Stimulated activated CD4-positive, alpha-beta T cell treated with anti-CD3 and anti-CD28 coated beads, Interleukin-4, amount 100 ng/mL, for 24 hours (primary cell): Measurements from ENCODE around the gene KIAA0753.
A peak's percentile ranks its signal among the peaks of the same experiment; 100 is the strongest.

Source experiments
- DNase-seq: peaks from one replicate; pipeline ENCODE4 v3.0.0-alpha.2; 2020

KIAA0753 gene

GRCh38 chr17:6640536-6641246 is at the start of gene KIAA0753, which contains the start of gene TXNDC17:
KIAA0753 (minus strand) TSS chr17:6640711; CDS start chr17:6635103, 5,608 bp downstream.
TXNDC17 (plus strand) TSS chr17:6641060; CDS start chr17:6641083, 23 bp downstream.
- peak; percentile 93 for DNase-seq

- DNase-seq, result no peak
Observed at GRCh38 chr17:6688944-6689343, 48.4 kb upstream of the KIAA0753 start.

DNA sequence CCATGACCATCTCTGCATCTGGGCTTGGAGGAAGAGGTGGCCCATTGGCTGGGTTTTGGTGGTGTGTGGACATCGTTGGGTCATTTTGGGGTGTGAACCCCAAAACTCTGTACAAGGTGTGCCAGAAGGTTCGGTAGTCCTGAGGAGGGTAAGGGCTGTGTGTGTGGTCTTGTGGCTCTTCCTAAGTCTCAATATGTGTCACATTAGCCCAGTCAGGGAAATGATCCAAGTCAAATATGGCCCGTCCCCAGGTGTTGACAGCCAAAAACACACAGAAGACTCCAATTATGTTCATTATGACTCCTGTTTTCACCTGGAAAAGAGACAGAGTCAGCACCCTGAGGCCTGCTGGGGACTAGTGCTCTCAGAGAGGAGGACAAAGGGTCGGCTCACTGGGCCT is 45.5 kb upstream of the KIAA0753 start:
- DNase-seq, result no peak

- no peak for DNase-seq
Observed at GRCh38 chr17:6684881-6685767, 44.6 kb upstream of the KIAA0753 start.

DNA sequence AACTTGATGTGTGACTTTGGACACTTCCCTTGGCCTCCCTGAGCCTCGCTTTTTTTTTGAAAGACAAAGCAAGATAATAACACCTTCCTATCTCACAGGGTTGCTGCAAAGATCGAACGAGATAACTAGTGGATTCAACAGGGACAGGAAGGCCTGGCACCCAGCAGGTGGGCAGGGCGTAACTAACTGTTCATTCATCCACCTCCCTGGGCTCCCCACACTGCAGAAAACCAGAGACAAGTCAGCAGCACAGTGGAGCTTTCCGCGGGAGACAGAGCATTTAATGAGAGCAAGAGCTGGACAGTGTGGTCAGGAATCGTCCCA is 43.9 kb upstream of the KIAA0753 start:
- DNase-seq, result no peak

GRCh38 chr17:6683730-6684459 is 43.4 kb upstream of the KIAA0753 start:
- DNase-seq, result no peak

GRCh38 chr17:6683081-6683684 is 42.7 kb upstream of the KIAA0753 start:
- DNase-seq, result no peak

DNA sequence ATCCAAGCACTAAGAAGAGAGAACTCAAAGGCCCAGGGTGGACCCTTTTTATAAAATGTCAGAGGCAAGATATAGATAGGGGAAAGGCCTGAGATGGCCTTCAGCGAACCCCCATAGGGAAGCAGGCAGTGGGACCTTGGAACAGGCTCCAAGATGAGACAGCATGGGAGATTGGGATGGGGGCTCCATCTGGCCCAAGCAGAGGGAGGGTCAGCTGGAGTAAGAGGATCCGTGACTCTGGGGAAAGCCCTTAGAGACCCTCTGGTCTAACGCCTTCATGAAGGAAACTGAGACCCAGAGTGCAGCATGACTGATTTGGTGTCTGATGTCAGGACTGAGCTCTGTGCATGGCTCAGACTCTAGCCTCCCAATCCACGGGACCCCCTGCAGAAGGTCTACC is 41.8 kb upstream of the KIAA0753 start:
- DNase-seq, result no peak

DNA sequence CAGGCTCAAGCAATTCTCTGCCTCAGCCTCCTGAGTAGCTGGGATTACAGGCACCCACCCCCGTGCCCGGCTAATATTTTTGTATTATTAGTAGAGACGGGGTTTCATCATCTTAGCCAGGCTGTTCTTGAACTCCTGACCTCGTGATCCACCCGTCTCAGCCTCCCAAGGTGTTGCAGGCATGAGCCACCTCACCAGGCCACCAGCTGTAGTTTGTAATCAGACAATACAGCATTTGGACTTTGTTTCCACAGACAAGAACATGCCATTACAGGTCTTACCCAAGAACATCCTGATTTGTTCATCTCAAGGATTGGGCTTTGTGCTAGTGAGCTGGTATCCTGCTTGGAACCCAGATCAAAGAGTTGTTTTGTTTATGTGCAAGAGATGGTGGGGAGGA is 41.2 kb upstream of the KIAA0753 start:
- no peak for DNase-seq

- DNase-seq, result no peak
Observed at GRCh38 chr17:6681176-6681575, 40.7 kb upstream of the KIAA0753 start.

DNA sequence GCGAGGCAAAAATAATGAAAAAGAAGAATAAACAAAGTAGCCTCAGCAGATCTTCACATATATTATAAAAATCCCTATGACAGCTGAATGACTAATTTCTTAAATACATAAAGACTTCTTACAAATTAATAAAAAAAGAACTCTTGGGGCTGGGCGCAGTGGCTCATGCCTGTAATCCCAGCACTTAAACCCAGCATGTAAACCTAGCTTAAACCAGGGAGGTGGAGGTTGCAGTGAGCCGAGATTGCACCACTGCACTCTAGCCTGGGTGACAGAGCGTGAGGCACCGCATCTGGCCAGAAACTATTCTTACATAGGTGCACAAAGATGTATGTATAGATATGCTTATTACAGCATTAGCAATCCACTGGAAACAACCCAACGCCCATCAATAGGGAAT is 38.7 kb upstream of the KIAA0753 start:
- DNase-seq, result no peak

DNA sequence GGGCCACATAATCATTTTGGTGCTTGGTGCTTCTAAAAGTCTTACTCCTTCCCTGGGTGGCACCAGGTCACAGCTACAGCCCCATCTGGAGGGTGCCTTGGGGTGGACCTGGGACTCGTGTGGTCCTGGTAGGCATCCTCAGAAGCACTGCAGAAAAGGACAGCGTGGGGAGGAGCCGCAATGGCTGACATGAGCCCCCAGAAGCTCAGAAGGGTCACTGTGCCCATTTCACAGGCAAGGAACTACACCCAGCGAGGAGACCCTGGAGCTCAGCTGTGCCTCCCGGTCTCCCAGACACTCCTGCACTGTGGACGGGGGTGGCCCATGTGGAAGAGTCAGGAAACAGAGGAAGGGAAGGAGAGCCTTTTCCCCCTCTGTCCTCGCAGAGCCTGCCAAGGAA is 37.4 kb upstream of the KIAA0753 start:
- DNase-seq, result no peak

DNA sequence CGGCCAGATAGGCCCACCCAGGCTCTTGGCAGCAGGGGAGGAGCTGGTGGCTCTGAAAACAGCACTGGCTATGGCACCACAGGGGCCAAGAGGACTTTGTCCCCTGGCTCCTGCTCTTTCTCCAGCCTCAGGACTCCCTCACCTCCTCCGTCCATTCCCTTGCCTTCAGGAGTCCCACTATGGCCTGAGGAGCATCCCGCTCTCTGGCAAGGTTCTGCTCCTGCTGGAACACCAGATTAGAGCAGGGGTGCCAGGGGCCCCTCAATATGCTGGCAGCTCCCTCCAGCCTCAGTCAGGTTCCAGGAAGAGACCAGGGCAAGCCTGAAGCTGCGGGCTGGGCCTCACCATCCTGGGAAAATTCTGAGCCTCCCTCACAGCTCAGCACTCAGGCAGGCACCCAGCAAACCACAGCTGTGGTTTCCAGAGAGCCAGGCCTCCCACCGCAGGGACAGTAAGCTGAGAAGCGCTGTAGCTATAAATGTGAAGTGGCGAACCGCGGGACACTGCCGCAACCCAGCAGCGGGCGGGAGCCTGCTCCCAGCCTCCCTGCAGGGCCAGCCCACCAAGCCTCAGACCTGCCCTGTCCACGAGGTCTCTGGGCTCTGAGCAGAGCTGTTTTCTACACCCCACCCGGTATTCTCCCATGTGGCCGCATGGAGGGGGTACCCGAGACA is 36.8 kb upstream of the KIAA0753 start:
- no peak for DNase-seq

DNA sequence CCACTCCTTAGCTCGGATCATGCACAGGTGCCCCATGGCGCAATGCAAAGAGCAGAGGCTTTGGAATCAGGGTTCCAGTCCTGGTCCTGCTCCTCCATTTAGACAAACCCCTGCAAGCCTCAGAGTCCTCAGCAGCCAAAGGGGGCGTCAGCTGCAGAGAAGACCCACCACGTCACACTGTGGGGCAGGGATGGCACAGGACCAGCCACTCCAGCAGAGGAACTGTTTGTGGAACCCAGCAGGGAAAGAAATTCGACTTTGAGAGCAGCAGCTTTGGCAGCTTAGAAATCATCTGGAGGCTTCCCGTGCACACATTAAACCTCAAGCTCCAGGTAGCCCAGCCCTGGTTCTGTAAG is 36.3 kb upstream of the KIAA0753 start:
- DNase-seq, result no peak

DNA sequence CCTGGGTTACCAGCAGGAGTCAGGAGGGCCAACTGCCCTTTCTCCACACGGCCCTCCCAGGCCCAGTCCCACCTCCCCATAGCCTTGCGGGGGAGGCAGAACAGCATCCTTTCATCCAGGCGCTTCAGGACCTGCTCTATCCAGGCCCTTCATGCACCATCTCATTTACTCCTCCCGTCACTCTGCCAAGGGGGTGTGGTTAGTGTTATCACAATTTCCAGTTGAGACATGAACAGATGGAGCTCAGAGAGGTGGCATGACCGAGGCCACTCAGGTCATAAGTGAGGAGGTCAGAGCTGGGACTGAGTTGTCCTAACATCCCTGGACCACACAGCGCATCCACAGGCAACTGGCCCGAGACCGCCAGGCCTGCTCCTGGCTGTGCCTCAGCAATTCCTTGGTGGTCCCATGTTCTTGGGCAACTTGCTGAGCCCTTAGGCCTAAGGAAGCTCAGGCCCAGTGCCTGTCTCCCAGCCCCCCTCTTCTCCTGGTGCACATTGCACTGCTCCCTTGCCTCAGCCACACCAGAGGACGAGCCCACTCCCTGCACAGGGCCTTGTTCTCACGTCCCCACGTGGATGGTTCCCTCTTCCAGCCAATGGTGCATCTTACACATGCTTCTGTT is 34.8 kb upstream of the KIAA0753 start:
- DNase-seq, result no peak

DNA sequence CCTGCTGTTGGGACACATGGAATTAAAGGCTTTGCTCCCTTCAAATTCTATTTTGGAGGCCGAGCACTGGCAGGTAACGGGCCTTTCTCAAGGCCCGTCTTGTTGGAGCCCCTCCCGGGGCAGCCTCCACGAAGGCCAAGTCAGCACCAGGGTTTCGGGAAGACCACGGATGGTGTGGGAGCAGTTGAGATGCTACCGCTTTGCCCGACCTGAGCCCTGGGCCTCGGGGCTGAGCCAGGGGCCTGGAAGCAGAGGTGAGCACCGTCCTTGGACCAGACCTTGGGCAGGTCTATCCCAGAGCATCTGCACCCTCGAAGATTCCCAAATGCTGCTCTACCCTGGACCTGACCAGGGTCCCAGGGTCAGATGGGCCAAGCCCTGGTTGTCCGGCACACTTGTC is 34.1 kb upstream of the KIAA0753 start:
- DNase-seq, result no peak

GRCh38 chr17:6671431-6671830 is 30.9 kb upstream of the KIAA0753 start:
- DNase-seq, result no peak

DNA sequence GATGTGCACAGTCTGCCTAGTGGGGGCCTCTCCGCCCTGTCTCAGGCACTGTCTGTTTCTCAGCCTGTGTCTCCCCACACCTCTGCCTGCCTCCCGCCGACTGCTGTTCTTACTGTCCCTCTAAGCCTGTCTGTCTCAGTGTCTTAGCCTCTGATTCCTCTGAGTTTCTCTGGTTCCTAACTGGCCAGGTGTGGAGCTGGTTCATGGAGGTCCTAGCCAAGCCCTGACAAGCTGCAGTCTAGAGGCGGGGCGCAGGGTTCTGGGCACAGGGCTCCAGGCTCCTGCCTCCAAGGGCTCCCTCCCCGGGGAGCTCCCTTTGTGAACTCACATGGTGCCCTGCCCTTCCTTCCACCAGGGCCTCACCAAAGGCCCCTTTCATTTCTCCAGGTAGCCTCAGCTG is 30.5 kb upstream of the KIAA0753 start:
- no peak for DNase-seq

GRCh38 chr17:6670571-6670970 is 30.1 kb upstream of the KIAA0753 start:
- DNase-seq, result no peak

DNA sequence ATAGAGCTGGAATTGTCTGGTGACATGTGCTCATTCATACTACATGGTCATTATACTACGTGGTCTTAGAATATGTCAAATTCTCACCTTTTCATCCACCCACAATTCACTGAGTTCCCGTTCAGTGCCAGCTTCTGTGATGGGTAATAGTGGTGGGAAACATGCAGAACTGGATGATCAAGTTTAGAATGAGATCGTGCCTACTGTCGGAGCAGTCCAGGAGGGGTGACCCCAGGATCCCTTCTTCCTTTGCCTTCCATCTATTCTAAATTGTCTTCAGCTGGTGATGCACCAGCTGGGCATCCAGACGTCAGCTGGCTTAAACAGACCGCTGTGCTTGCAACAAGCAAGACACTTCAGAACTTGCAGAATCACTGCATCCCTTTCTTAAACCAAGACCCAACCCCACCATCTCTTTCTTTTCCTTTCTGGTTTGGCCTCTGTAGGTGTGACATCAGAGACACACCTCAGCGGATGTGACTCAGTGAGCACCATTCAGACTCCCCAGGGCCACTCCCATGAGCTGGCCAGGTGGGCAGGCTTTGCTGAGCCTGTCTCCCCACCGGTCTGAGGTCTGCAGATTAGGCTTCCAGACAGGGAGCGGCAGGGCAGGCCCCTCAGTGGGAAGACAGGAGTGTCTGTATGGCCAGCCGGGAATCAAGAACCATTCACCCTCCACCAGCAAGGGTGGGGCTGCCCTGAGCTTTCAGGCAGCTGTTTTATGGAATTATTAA is 29.1 kb upstream of the KIAA0753 start:
- DNase-seq, result no peak

DNA sequence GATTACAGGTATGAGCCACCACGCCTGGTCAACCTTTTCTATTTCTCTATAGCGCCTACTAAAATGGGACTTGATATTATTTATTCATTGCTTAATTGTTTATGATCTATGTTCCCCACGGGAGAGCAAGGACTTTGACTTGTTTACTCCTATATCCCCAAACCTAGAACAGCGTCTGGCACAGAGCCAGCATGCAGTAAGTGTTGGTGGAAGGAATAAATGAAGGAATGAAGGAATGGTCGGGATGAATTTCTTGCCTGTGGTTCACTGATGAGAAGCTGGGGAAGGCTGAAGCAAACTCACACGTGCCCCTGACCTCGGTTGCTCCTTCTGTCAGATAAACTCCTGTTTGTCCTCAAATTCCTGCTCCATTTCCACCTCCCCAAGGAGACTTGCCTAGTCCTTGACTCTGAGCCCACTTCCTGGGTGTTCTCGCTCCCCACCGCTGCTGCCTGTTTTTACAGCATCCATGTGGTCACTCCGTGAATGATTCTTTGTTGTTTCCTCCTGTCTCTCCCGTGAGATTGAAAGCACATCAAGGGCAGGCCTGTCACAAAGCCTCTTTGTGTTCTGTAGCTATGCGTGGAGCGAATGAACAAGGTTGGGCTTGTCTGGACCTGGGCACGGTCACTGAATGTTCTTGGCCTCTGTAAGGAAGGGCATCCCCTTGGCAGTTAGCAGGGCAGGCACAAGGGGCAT is 28.4 kb upstream of the KIAA0753 start:
- no peak for DNase-seq
